Measurements from ENCODE around the gene PTPRN2. TPM values are rescaled to one million over a fixed set of nuclear protein-coding genes. Genes with fewer than 3 reads are reported as not detected.

Gene PTPRN2
- total RNA-seq, 1 experiment from 2014 or later, result 0.11 TPM

- no peak for DNase-seq (ENCODE audit: low spot score)
- no peaks in the 10 kb centered on the region for H3K4me1 ChIP-seq (ENCODE audit: insufficient read depth, low read length, poor library complexity, severe bottlenecking)
- no peaks in the 10 kb centered on the region for H3K36me3 ChIP-seq (ENCODE audit: insufficient read depth, low read length, poor library complexity, severe bottlenecking)
- TF ChIP-seq EZH2 (IDR thresholded peaks at IDR 0.05; ENCODE audit: borderline replicate concordance, low read depth, low read length, poor library complexity, severe bottlenecking), result no peak
- TF ChIP-seq, protein P1, sequence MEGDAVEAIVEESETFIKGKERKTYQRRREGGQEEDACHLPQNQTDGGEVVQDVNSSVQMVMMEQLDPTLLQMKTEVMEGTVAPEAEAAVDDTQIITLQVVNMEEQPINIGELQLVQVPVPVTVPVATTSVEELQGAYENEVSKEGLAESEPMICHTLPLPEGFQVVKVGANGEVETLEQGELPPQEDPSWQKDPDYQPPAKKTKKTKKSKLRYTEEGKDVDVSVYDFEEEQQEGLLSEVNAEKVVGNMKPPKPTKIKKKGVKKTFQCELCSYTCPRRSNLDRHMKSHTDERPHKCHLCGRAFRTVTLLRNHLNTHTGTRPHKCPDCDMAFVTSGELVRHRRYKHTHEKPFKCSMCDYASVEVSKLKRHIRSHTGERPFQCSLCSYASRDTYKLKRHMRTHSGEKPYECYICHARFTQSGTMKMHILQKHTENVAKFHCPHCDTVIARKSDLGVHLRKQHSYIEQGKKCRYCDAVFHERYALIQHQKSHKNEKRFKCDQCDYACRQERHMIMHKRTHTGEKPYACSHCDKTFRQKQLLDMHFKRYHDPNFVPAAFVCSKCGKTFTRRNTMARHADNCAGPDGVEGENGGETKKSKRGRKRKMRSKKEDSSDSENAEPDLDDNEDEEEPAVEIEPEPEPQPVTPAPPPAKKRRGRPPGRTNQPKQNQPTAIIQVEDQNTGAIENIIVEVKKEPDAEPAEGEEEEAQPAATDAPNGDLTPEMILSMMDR (conservative IDR thresholded peaks at IDR 0.05; ENCODE audit: low read depth, low read length), result no peak
- no peaks in the 10 kb centered on the region for H3K27me3 ChIP-seq (replicated peaks; ENCODE audit: insufficient read depth, low read depth, low read length, poor library complexity)
- CTCF ChIA-PET, result no interaction called here
- H3K4me3 ChIP-seq (ENCODE audit: low read depth, low read length, poor library complexity, severe bottlenecking), result no peak overlapping the region
- intact Hi-C loops (cut with micrococcal nuclease; ENCODE audit: unreplicated experiment), result no loop called here
- no peak overlapping the region for H3K27ac ChIP-seq (ENCODE audit: low read depth, low read length, poor library complexity, severe bottlenecking)
- BruUV-seq (replicated peaks), result no TSS peak
- peaks cover 7% of the 10 kb centered on the region for H3K9me3 ChIP-seq (ENCODE audit: low read depth, low read length, poor library complexity, severe bottlenecking)
- POLR2A ChIA-PET (ENCODE audit: low non-redundant PET), result no interaction called here
Measured at GRCh38 chr7:158031867-158032308, 555.7 kb downstream of the PTPRN2 start.

GRCh38 chr7:158030566-158030965 is 557.1 kb downstream of the PTPRN2 start:
- TF ChIP-seq, protein P1 (conservative IDR thresholded peaks at IDR 0.05; ENCODE audit: low read depth, low read length), result no peak
- TF ChIP-seq EZH2 (IDR thresholded peaks at IDR 0.05; ENCODE audit: borderline replicate concordance, low read depth, low read length, poor library complexity, severe bottlenecking), result no peak
- BruUV-seq (replicated peaks), result no TSS peak
- Histone ChIP-seq H3K27ac (ENCODE audit: low read depth, low read length, poor library complexity, severe bottlenecking) (no peak overlapping the region), H3K36me3 (ENCODE audit: insufficient read depth, low read length, poor library complexity, severe bottlenecking) (no peaks in the 10 kb centered on the region), H3K9me3 (ENCODE audit: low read depth, low read length, poor library complexity, severe bottlenecking) (peaks cover 3% of the 10 kb centered on the region), H3K4me1 (ENCODE audit: insufficient read depth, low read length, poor library complexity, severe bottlenecking) (no peaks in the 10 kb centered on the region), H3K27me3 (replicated peaks; ENCODE audit: insufficient read depth, low read depth, low read length, poor library complexity) (no peaks in the 10 kb centered on the region), H3K4me3 (ENCODE audit: low read depth, low read length, poor library complexity, severe bottlenecking) (no peak overlapping the region)
- ChIA-PET CTCF (no interaction called here), POLR2A (ENCODE audit: low non-redundant PET) (no interaction called here)
- intact Hi-C loops (cut with micrococcal nuclease; ENCODE audit: unreplicated experiment), result no loop called here
- DNase-seq (ENCODE audit: low spot score), result no peak

DNA sequence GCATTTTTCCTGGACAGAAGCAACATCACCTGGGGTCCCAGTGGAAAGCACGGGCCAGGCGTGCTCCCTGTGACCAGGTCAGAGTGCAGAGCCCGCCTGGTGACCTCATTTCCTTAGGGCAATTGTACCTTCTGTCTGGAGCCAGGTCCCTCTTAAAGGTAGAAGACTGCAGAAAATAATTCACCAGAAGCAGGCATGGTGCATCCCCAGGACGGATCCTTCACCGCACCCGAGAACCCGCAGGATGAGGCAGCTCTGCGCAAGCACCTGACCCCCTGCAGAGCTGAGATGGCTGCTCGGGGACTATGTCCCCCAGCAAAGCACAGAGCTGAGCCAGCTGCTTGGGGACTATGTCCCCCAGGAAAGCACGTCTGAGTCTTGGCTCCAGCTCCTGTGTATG is 557.6 kb downstream of the PTPRN2 start:
- H3K36me3 ChIP-seq (ENCODE audit: insufficient read depth, low read length, poor library complexity, severe bottlenecking), result no peaks in the 10 kb centered on the region
- H3K4me1 ChIP-seq (ENCODE audit: insufficient read depth, low read length, poor library complexity, severe bottlenecking), result no peaks in the 10 kb centered on the region
- no peak for DNase-seq (ENCODE audit: low spot score)
- BruUV-seq (replicated peaks), result no TSS peak
- no peak overlapping the region for H3K27ac ChIP-seq (ENCODE audit: low read depth, low read length, poor library complexity, severe bottlenecking)
- no peak overlapping the region for H3K4me3 ChIP-seq (ENCODE audit: low read depth, low read length, poor library complexity, severe bottlenecking)
- H3K27me3 ChIP-seq (replicated peaks; ENCODE audit: insufficient read depth, low read depth, low read length, poor library complexity), result no peaks in the 10 kb centered on the region
- TF ChIP-seq EZH2 (IDR thresholded peaks at IDR 0.05; ENCODE audit: borderline replicate concordance, low read depth, low read length, poor library complexity, severe bottlenecking), result no peak
- TF ChIP-seq, protein P1 (conservative IDR thresholded peaks at IDR 0.05; ENCODE audit: low read depth, low read length), result no peak
- POLR2A ChIA-PET (ENCODE audit: low non-redundant PET), result no interaction called here
- H3K9me3 ChIP-seq (ENCODE audit: low read depth, low read length, poor library complexity, severe bottlenecking), result peaks cover 3% of the 10 kb centered on the region
- CTCF ChIA-PET, result no interaction called here
- intact Hi-C loops (cut with micrococcal nuclease; ENCODE audit: unreplicated experiment), result no loop called here

All from A673 (cell line).